Mucosa of descending colon (tissue), 3 donors: ENCODE measurements around the gene DCX. TPM values are rescaled to one million over a fixed set of nuclear protein-coding genes. Genes with fewer than 3 reads are reported as not detected.

Source experiments
- ATAC-seq: fragments of 200-7000 bp; cut with Tn5 transposase; one replicate; pipeline ENCODE4 v1.9.1; 2020; ENCODE audit warnings: mild to moderate bottlenecking, moderate library complexity
- DNase-seq, 3 donors: peaks; one replicate each; pipeline ENCODE4 v3.0.0-alpha.2; 2020
- H3K36me3 ChIP-seq: fragments of 200-600 bp; one replicate; pipeline ENCODE4 v1.8.0; 2021; ENCODE audit warnings: low read depth, mild to moderate bottlenecking
- H3K4me1 ChIP-seq: fragments of 200-600 bp; one replicate; pipeline ENCODE4 v1.8.0; 2021; ENCODE audit warnings: low read depth, mild to moderate bottlenecking
- H3K4me3 ChIP-seq: fragments of 200-600 bp; one replicate; pipeline ENCODE4 v1.8.0; 2021; ENCODE audit warnings: mild to moderate bottlenecking
- H3K9me3 ChIP-seq: fragments of 200-600 bp; one replicate; pipeline ENCODE4 v1.8.0; 2021; ENCODE audit warnings: mild to moderate bottlenecking
- CTCF ChIP-seq: fragments of 200-600 bp; IDR thresholded peaks from one replicate; pipeline ENCODE4 v1.8.0; 2022; ENCODE audit warnings: antibody characterized with exemption, mild to moderate bottlenecking
- intact Hi-C, 2 donors: fragments of 100-400 bp; cut with DNase I in 1 of 2; cut with micrococcal nuclease in 1 of 2; formaldehyde crosslinking; loops; one replicate each; pipeline versions ENCODE4 v1.11.0 to v1.11.1; 2022; cut with DNase I, micrococcal nuclease
- total RNA-seq, 3 donors: library from RNA; stranded (reverse); fragmentation: NEBNext Ultra II Directional in 2 of 3; extraction: Animal tissue kit (Norgen Biotek cat#: 25700) in 2 of 3; gene quantifications; one replicate each; pipeline versions ENCODE4 v1.2.1 to v1.2.4, GENCODE V29; 2021 to 2023
- donor health status: DM: no; HTN: no; CAD: no; lungs with moderate emphysema.
- donor health status: DM: no; HTN: no; CAD: no.
- donor health status: DM: no; HTN: yes; CAD: no.

Gene DCX
- total RNA-seq, 3 donors from 2014 or later: 0.22 TPM; not detected in 2

DNA sequence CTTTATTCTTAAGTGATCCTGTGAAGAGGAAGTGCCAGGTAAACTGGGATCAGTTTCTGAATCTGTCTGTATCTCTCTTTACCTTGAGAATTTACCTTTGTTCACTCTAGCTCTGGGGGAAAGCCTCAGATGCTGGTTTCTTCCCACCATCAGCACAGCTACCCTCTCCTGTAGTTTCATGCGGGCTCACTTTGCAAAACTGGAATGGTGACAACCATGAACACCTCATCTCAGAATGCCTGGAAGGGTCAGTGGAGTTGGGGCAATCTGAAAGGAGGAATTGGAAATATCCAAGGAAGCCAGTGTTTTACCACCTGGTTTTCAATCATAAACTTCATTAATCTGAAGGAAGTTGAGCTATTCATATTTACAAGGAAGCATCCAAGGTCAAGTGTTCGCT is 30.8 kb upstream of the DCX start:
- no peaks in the 10 kb centered on the region for H3K36me3 ChIP-seq
- H3K4me1 ChIP-seq: no peaks in the 10 kb centered on the region
- intact Hi-C loops: loop anchor here in 1 of 2 donors (10.0 kb wide), 1 partner anchor 178 kb away; no protein-coding TSS in a partner anchor
- TF ChIP-seq CTCF: no peak
- no peak for ATAC-seq
- no peak for DNase-seq
- H3K4me3 ChIP-seq: no peak overlapping the region
- no peaks in the 10 kb centered on the region for H3K9me3 ChIP-seq

- Histone ChIP-seq H3K36me3 (no peaks in the 10 kb centered on the region), H3K9me3 (no peaks in the 10 kb centered on the region), H3K4me1 (no peaks in the 10 kb centered on the region), H3K4me3 (no peak overlapping the region)
- TF ChIP-seq CTCF: no peak
- no peak for ATAC-seq
- DNase-seq: no peak
- intact Hi-C loops: no loop called here
These were observed 23.5 kb upstream of the DCX start for GRCh38 chrX:111435469-111435868.

- DNase-seq (no peak), ATAC-seq (no peak)
- intact Hi-C loops: no loop called here
- H3K9me3 ChIP-seq: no peaks in the 10 kb centered on the region
- no peaks in the 10 kb centered on the region for H3K36me3 ChIP-seq
- no peak overlapping the region for H3K4me3 ChIP-seq
- no peaks in the 10 kb centered on the region for H3K4me1 ChIP-seq
- TF ChIP-seq CTCF: no peak
These were observed 19.0 kb upstream of the DCX start for GRCh38 chrX:111431001-111431400.

DNA sequence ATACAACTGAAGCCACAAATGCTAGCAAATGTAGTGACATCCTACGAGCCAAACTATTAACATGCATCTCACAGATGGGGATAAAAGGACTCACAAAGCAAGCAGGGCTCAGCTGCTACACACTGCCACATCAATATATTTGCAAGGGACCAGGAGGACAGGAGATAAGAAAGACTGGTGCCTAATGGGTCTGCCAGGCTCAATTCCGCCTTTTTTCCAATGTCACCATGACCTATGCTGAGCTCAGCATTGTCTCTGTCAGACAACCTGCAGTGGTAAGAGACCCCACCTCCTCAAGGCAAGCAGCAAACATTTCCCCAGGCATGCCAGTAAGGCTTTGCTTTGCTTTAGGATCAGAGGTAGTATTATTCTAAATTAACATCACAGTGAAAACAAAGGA is 435 bp downstream of the DCX start:
- ATAC-seq (no peak), DNase-seq (no peak)
- intact Hi-C loops: no loop called here
- TF ChIP-seq CTCF: no peak
- Histone ChIP-seq H3K4me3 (no peak overlapping the region), H3K4me1 (no peaks in the 10 kb centered on the region), H3K36me3 (no peaks in the 10 kb centered on the region), H3K9me3 (no peaks in the 10 kb centered on the region)

GRCh38 chrX:111410590-111411078 is 1.4 kb downstream of the DCX start:
- no peak for TF ChIP-seq CTCF
- no peaks in the 10 kb centered on the region for H3K4me1 ChIP-seq
- H3K4me3 ChIP-seq: no peak overlapping the region
- ATAC-seq (no peak), DNase-seq (no peak)
- intact Hi-C loops: no loop called here
- no peaks in the 10 kb centered on the region for H3K36me3 ChIP-seq
- no peaks in the 10 kb centered on the region for H3K9me3 ChIP-seq

GRCh38 chrX:111409326-111409725 is 2.7 kb downstream of the DCX start:
- no peaks in the 10 kb centered on the region for H3K36me3 ChIP-seq
- no peak overlapping the region for H3K4me3 ChIP-seq
- no peak for ATAC-seq
- DNase-seq: no peak
- H3K9me3 ChIP-seq: no peaks in the 10 kb centered on the region
- H3K4me1 ChIP-seq: no peaks in the 10 kb centered on the region
- TF ChIP-seq CTCF: no peak
- intact Hi-C loops: no loop called here
